Stimulated activated CD8-positive, alpha-beta memory T cell treated with anti-CD3 and anti-CD28 coated beads, Interleukin-2, amount 100 ng/mL, for 48 hours (primary cell): ENCODE measurements around the gene ASB3.
"Not testable (repeated sequence)": the region's sequence is repeated elsewhere in the genome, so short reads cannot be mapped to it uniquely, and the experiment has no call there.

ENCODE experiments used
- DNase-seq, 2 donors: peaks; one replicate each; pipeline ENCODE4 v3.0.0-alpha.2; 2020; ENCODE audit warnings: low read depth in 2 of 2

The ASB3 gene

GRCh38 chr2:53786352-53786704, 425 bp downstream of the ASB3 start:
- peak in 1 of 2 donors; percentile 16 for DNase-seq

- DNase-seq, result no peak
These were observed 1.4 kb downstream of the ASB3 start for GRCh38 chr2:53785366-53785765.

- DNase-seq, result no peak
These were observed 2.3 kb downstream of the ASB3 start for GRCh38 chr2:53784436-53784835.

- DNase-seq, result no peak
These were observed 4.1 kb downstream of the ASB3 start for GRCh38 chr2:53782676-53783075.

- DNase-seq, result no peak
These were observed 6.7 kb downstream of the ASB3 start for GRCh38 chr2:53780056-53780455.

GRCh38 chr2:53778536-53779162, 8.1 kb downstream of the ASB3 start:
- DNase-seq, result no peak

GRCh38 chr2:53777134-53777533, 9.6 kb downstream of the ASB3 start:
- no peak for DNase-seq

GRCh38 chr2:53770264-53770663, 16.5 kb downstream of the ASB3 start:
- DNase-seq, result no peak

- no peak for DNase-seq
These were observed 17.3 kb downstream of the ASB3 start for GRCh38 chr2:53769318-53769945.

- no peak for DNase-seq
These were observed 18.6 kb downstream of the ASB3 start for GRCh38 chr2:53768242-53768542.

GRCh38 chr2:53767405-53768241, 19.1 kb downstream of the ASB3 start, which contains the start of gene CHAC2:
CHAC2 (plus strand) TSS chr2:53767804; CDS start chr2:53767887, 83 bp downstream.
- peak; percentile 78 to 84 for DNase-seq

GRCh38 chr2:53765767-53766166, 21.0 kb downstream of the ASB3 start:
- DNase-seq, result no peak

GRCh38 chr2:53757206-53757605, 29.5 kb downstream of the ASB3 start:
- not testable (repeated sequence) for DNase-seq

GRCh38 chr2:53756644-53757043, 30.1 kb downstream of the ASB3 start:
- no peak for DNase-seq

- no peak for DNase-seq
These were observed 31.6 kb downstream of the ASB3 start for GRCh38 chr2:53755121-53755520.

GRCh38 chr2:53753041-53753440, 33.7 kb downstream of the ASB3 start:
- DNase-seq, result no peak

- no peak for DNase-seq
These were observed 34.4 kb downstream of the ASB3 start for GRCh38 chr2:53752385-53752784.

- no peak for DNase-seq
These were observed 35.0 kb downstream of the ASB3 start for GRCh38 chr2:53751728-53752127.

GRCh38 chr2:53750041-53750768, 36.5 kb downstream of the ASB3 start:
- DNase-seq, result no peak

GRCh38 chr2:53744395-53745065, 42.2 kb downstream of the ASB3 start:
- no peak for DNase-seq

GRCh38 chr2:53740170-53740569, 46.6 kb downstream of the ASB3 start:
- DNase-seq, result no peak

- no peak for DNase-seq
These were observed 47.7 kb downstream of the ASB3 start for GRCh38 chr2:53739032-53739431.
